Body of pancreas (tissue), 4 donors: ENCODE measurements around the gene WDFY4. TPM values are rescaled to one million over a fixed set of nuclear protein-coding genes. Genes with fewer than 3 reads are reported as not detected.
A peak's percentile ranks its signal among the peaks of the same experiment; 100 is the strongest.

Source experiments
- ATAC-seq: fragments of 150-250 bp; one replicate; pipeline ENCODE4 v1.9.1; 2016
- DNase-seq, 4 donors: peaks; one replicate each; pipeline ENCODE4 v3.0.0-alpha.2; 2019
- H3K27ac ChIP-seq, 4 donors: fragments of 200-600 bp; sonication (generic); 1 replicate in 3 of 4; 2 replicates in 1 of 4; pipeline versions ENCODE4 v1.5.1 to v1.6.1; 2016 to 2019; ENCODE audit warnings: mild to moderate bottlenecking in 1 of 4, mixed read lengths in 1 of 4, moderate library complexity in 1 of 4
- H3K27me3 ChIP-seq, 2 donors: fragments of 200-600 bp; sonication (generic); one replicate each; pipeline ENCODE4 v1.6.0; 2016; ENCODE audit warnings: mild to moderate bottlenecking in 1 of 2
- H3K36me3 ChIP-seq, 2 donors: fragments of 200-600 bp; sonication (generic); replicated peaks in 1 of 2; 2 replicates each; pipeline ENCODE4 v1.5.1; 2016; ENCODE audit warnings: low read depth in 2 of 2; ENCODE audit not compliant: insufficient read depth in 1 of 2
- H3K4me1 ChIP-seq: fragments of 200-600 bp; sonication (generic); one replicate; pipeline ENCODE4 v1.6.0; 2016
- H3K4me3 ChIP-seq, 2 donors: fragments of 200-600 bp; sonication (generic); 1 replicate in 1 of 2; 2 replicates in 1 of 2; pipeline ENCODE4 v1.5.1; 2016 to 2019
- H3K9me3 ChIP-seq, 3 donors: fragments of 200-600 bp; sonication (generic); 1 replicate in 2 of 3; 2 replicates in 1 of 3; pipeline ENCODE4 v1.5.1; 2016
- POLR2A ChIP-seq, 3 donors: fragments of 450-650 bp; IDR thresholded peaks; one replicate each; pipeline ENCODE4 v1.6.1; 2016; ENCODE audit warnings: antibody characterized with exemption in 3 of 3, mild to moderate bottlenecking in 2 of 3
- WGBS, 2 donors: methylation state at CpG; one replicate each; pipeline ENCODE4 v1.1.5; 2017; 5-methylcytosine and 5-hydroxymethylcytosine counted together
- intact Hi-C: fragments of 100-400 bp; cut with DNase I; formaldehyde crosslinking; loops from one replicate; pipeline ENCODE4 v1.15.1; 2023
- total RNA-seq, 2 donors: library from RNA; depleted of rRNA; stranded (reverse); fragments of >200 nt; gene quantifications; one replicate each; pipeline ENCODE4 v1.1.0, GENCODE V29; 2016
- TF ChIP-seq, protein P1 (sequence below), 7 experiments: fragments of 450-650 bp in 4 of 7; fragments of 200-600 bp in 3 of 7; sonication (generic) in 3 of 7; IDR thresholded peaks; one replicate each; pipeline ENCODE4 v1.5.1; 2016 to 2019; ENCODE audit warnings: antibody characterized with exemption in 7 of 7

Gene WDFY4
- total RNA-seq, 2 donors from 2014 or later: 0.66 to 2.3 TPM

DNA sequence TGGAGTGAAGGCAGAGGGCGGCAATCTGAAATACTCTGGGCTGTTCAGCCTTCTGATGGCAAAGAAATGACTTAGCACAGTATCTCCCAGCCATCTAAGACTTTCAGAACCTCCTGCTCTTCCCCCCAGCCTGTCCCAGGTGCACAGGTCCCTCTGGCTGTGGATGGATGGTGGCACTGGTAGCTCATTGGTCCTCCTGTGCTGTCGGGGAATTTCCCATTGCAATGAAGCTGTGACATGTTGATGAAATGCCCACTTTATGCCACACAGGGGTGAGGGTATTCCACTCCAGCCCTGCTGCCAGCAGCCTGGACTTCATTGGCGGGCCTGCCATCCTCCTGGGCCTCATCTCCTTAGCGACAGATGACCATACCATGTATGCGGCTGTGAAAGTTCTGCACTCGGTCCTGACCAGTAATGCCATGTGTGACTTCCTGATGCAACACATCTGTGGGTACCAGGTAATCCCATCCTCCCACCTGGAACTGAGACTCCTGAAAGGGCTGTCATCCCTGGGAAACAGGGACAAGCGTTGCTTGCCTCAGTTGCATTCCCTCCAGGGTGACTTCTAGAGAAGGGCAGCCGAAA lies 105.9 kb downstream of the WDFY4 start:
- DNase-seq (no peak), ATAC-seq (no peak)
- 66 to 75% methylated on average over 4 to 8 of the region's 8 CpGs for WGBS, 2 donors
- H3K36me3 ChIP-seq: no peaks in the 10 kb centered on the region
- intact Hi-C loops: no loop called here
- H3K4me3 ChIP-seq: no peak overlapping the region
- H3K4me1 ChIP-seq: no peaks in the 10 kb centered on the region
- H3K27me3 ChIP-seq: no peaks in the 10 kb centered on the region
- TF ChIP-seq POLR2A (IDR thresholded peaks at IDR 0.05): no peak
- TF ChIP-seq, protein P1, sequence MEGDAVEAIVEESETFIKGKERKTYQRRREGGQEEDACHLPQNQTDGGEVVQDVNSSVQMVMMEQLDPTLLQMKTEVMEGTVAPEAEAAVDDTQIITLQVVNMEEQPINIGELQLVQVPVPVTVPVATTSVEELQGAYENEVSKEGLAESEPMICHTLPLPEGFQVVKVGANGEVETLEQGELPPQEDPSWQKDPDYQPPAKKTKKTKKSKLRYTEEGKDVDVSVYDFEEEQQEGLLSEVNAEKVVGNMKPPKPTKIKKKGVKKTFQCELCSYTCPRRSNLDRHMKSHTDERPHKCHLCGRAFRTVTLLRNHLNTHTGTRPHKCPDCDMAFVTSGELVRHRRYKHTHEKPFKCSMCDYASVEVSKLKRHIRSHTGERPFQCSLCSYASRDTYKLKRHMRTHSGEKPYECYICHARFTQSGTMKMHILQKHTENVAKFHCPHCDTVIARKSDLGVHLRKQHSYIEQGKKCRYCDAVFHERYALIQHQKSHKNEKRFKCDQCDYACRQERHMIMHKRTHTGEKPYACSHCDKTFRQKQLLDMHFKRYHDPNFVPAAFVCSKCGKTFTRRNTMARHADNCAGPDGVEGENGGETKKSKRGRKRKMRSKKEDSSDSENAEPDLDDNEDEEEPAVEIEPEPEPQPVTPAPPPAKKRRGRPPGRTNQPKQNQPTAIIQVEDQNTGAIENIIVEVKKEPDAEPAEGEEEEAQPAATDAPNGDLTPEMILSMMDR (IDR thresholded peaks at IDR 0.05): no peak
- H3K9me3 ChIP-seq: no peaks in the 10 kb centered on the region
- no peak overlapping the region for H3K27ac ChIP-seq

DNA sequence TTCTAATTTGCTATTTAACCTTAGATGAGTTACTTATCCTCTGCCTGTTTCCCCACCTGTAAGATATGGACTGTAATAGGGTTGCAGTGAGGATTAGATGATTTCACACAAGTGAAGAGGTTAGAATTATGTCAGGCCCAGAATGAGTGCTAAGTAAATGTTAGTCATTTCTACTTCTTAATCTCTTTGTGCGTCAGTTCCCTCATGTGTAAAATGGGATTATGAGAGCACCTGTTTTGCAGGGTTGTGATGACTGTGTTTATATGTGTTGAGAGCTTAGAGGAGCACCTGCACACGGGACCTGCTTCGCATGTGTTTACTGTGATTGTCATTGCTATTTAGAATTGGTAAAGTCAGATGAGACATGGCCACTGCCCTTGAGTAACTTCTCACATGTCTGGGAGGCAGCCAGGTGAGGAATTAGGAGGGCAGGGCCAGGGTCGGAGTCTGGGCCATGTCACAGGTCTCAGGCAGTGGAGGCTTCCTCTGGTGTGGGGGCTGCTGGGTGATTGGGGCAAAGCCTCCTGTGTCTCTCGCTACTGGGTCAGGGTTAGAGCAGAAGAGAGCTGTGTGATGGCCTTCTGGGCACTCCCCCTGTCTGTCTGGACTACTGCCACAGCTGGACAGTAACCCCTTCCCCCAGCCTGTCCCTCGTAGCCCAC lies 106.7 kb downstream of the WDFY4 start:
- Histone ChIP-seq H3K27ac (no peak overlapping the region), H3K4me1 (no peaks in the 10 kb centered on the region), H3K4me3 (no peak overlapping the region), H3K27me3 (no peaks in the 10 kb centered on the region), H3K9me3 (no peaks in the 10 kb centered on the region), H3K36me3 (no peaks in the 10 kb centered on the region)
- DNase-seq (no peak), ATAC-seq (no peak)
- 52 to 54% methylated on average over 6 of the region's 6 CpGs for WGBS, 2 donors
- TF ChIP-seq, protein P1 (IDR thresholded peaks at IDR 0.05): no peak
- no peak for TF ChIP-seq POLR2A (IDR thresholded peaks at IDR 0.05)
- intact Hi-C loops: no loop called here

DNA sequence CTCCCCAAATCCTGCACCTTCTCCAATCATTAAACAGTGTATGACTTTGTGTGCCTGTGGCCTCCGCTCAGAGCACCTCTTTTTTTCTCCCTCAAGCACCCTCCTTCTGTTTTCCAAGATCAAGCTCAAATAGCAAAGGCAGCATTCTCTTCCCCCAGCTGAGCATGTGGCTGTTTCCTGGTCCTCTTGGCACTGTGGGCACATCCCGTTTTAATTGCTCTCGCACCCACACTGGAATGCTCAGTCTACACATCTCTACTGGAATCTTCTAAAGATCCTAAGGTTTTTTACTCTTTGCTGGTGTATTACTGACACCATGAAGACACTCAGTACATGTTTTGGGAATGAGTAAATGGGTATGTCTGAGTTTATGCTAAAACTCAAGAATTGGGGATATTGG lies 107.4 kb downstream of the WDFY4 start:
- Histone ChIP-seq H3K27ac (no peak overlapping the region), H3K36me3 (no peaks in the 10 kb centered on the region), H3K4me3 (no peak overlapping the region), H3K27me3 (no peaks in the 10 kb centered on the region), H3K9me3 (no peaks in the 10 kb centered on the region), H3K4me1 (no peaks in the 10 kb centered on the region)
- 70 to 76% methylated on average over 3 of the region's 3 CpGs for WGBS, 2 donors
- no peak for TF ChIP-seq POLR2A (IDR thresholded peaks at IDR 0.05)
- TF ChIP-seq, protein P1 (IDR thresholded peaks at IDR 0.05): no peak
- intact Hi-C loops: no loop called here
- no peak for DNase-seq
- no peak for ATAC-seq

DNA sequence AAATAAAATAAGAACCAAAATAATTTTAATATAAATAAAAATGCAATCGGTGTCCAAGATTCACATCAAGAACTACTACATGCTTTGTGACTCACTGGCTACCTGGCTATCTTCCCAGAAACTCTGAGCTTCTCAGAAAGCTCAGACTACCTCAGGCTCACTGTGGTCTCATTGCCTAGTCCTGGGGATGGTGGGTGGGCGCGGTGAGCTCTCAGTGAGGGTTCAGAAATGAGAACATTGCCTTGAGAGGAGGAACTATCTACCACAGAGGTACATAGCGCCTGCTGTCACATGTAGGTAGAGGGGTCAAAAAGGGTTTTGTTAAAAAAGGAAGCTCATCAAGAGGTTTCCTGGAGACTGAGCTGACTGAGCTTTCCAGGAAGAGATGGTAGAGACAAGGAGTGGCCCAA lies 108.0 kb downstream of the WDFY4 start:
- no peaks in the 10 kb centered on the region for H3K9me3 ChIP-seq
- no peak overlapping the region for H3K27ac ChIP-seq
- intact Hi-C loops: no loop called here
- ATAC-seq (no peak), DNase-seq (peak in 1 of 4 donors; percentile 13)
- 70 to 72% methylated on average over 4 of the region's 4 CpGs for WGBS, 2 donors
- H3K4me1 ChIP-seq: no peaks in the 10 kb centered on the region
- H3K36me3 ChIP-seq: no peaks in the 10 kb centered on the region
- H3K4me3 ChIP-seq: no peak overlapping the region
- no peaks in the 10 kb centered on the region for H3K27me3 ChIP-seq
- TF ChIP-seq, protein P1 (IDR thresholded peaks at IDR 0.05): no peak
- no peak for TF ChIP-seq POLR2A (IDR thresholded peaks at IDR 0.05)

DNA sequence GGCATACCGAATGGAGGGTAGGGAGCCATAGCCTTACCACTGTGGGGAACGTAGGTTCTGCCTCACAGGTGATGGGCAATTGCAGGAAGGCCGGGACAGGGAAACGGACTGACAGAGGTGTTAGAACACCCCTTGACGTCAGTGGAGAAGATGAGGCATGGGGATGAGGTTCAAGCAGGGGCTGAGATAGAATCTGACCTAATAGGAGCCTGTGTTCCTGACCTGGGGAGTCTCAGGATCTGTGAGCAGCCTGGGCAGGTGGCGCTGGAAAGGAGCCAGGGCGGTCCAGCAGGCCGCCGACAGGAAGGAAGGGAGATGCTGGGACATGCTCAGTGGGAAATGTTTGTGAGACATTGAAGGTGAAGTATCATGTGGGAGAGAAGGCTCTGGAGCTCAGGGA lies 109.4 kb downstream of the WDFY4 start:
- ATAC-seq: no peak
- Histone ChIP-seq H3K27me3 (no peaks in the 10 kb centered on the region), H3K4me1 (no peaks in the 10 kb centered on the region), H3K9me3 (no peaks in the 10 kb centered on the region), H3K36me3 (no peaks in the 10 kb centered on the region), H3K4me3 (no peak overlapping the region), H3K27ac (no peak overlapping the region)
- intact Hi-C loops: no loop called here
- WGBS, 2 donors: 64 to 73% methylated on average over 9 of the region's 9 CpGs
- TF ChIP-seq, protein P1 (IDR thresholded peaks at IDR 0.05): no peak
- TF ChIP-seq POLR2A (IDR thresholded peaks at IDR 0.05): no peak
- DNase-seq: no peak
